Peyer's patch (tissue), 4 donors: ENCODE measurements around the gene LRTM1.

Source experiments
- POLR2A ChIP-seq, 2 donors: fragments of 450-650 bp; IDR thresholded peaks; one replicate each; pipeline ENCODE4 v1.5.1; 2017; ENCODE audit warnings: antibody characterized with exemption in 2 of 2, mild to moderate bottlenecking in 2 of 2, moderate library complexity in 2 of 2
- TF ChIP-seq, protein P1 (sequence below), 6 experiments: fragments of 450-650 bp in 4 of 6; fragments of 200-600 bp in 2 of 6; sonication (generic) in 1 of 6; IDR thresholded peaks; one replicate each; pipeline ENCODE4 v1.5.1; 2017 to 2019; ENCODE audit warnings: antibody characterized with exemption in 6 of 6, mild to moderate bottlenecking in 3 of 6, moderate library complexity in 1 of 6

DNA sequence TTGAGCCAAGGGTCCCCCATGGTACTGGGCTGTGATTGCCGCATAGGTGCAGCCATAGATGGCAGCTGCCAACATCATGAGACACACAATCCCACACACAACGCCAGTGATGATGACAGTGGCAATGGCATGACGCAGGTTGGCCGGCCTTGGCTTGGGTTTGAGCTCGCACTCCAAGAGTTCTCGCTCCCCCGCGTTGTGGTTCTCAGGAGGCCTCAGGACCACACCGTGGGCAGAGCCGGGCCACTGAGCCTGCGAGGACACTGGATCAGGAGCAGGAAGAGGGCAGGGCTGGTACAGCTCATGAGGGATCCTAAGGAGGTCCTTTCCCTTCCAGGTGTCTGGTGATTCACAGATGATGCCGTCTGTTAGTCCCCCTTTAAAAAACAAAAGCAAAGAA is 9.3 kb downstream of the LRTM1 start:
- TF ChIP-seq, protein P1, sequence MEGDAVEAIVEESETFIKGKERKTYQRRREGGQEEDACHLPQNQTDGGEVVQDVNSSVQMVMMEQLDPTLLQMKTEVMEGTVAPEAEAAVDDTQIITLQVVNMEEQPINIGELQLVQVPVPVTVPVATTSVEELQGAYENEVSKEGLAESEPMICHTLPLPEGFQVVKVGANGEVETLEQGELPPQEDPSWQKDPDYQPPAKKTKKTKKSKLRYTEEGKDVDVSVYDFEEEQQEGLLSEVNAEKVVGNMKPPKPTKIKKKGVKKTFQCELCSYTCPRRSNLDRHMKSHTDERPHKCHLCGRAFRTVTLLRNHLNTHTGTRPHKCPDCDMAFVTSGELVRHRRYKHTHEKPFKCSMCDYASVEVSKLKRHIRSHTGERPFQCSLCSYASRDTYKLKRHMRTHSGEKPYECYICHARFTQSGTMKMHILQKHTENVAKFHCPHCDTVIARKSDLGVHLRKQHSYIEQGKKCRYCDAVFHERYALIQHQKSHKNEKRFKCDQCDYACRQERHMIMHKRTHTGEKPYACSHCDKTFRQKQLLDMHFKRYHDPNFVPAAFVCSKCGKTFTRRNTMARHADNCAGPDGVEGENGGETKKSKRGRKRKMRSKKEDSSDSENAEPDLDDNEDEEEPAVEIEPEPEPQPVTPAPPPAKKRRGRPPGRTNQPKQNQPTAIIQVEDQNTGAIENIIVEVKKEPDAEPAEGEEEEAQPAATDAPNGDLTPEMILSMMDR (IDR thresholded peaks at IDR 0.05) = no peak
- no peak for TF ChIP-seq POLR2A (IDR thresholded peaks at IDR 0.05)
